Mucosa of rectum (tissue), 2 donors: ENCODE data around the gene CLCN2.

ENCODE experiments used
- H3K27ac ChIP-seq, 2 donors: one replicate each; pipeline ENCODE4 v1.7.0; 2013; ENCODE audit warnings: inconsistent platforms in 2 of 2, low read depth in 2 of 2, low read length in 2 of 2
- H3K27me3 ChIP-seq, 2 donors: one replicate each; pipeline ENCODE4 v1.7.0; 2013; ENCODE audit warnings: low read length in 2 of 2; ENCODE audit not compliant: control insufficient read depth in 2 of 2, insufficient read depth in 2 of 2
- H3K36me3 ChIP-seq, 2 donors: one replicate each; pipeline ENCODE4 v1.7.0; 2013; ENCODE audit warnings: low read length in 2 of 2; ENCODE audit not compliant: control insufficient read depth in 2 of 2, insufficient read depth in 2 of 2
- H3K4me1 ChIP-seq, 2 donors: one replicate each; pipeline ENCODE4 v1.7.0; 2013; ENCODE audit warnings: low read length in 2 of 2, mild to moderate bottlenecking in 1 of 2; ENCODE audit not compliant: control insufficient read depth in 2 of 2, insufficient read depth in 2 of 2
- H3K4me3 ChIP-seq, 2 donors: one replicate each; pipeline ENCODE4 v1.7.0; 2013; ENCODE audit warnings: low read length in 2 of 2
- H3K9ac ChIP-seq, 2 donors: one replicate each; pipeline ENCODE4 v1.7.0; 2013; ENCODE audit warnings: low read length in 2 of 2, low read depth in 1 of 2, mild to moderate bottlenecking in 1 of 2
- H3K9me3 ChIP-seq, 2 donors: one replicate each; pipeline ENCODE4 v1.7.0; 2013; ENCODE audit warnings: low read length in 2 of 2; ENCODE audit not compliant: control insufficient read depth in 2 of 2
- donor health status: healthy.
- donor health status: Normal muscosa, but diverticular disease.

The CLCN2 gene

DNA sequence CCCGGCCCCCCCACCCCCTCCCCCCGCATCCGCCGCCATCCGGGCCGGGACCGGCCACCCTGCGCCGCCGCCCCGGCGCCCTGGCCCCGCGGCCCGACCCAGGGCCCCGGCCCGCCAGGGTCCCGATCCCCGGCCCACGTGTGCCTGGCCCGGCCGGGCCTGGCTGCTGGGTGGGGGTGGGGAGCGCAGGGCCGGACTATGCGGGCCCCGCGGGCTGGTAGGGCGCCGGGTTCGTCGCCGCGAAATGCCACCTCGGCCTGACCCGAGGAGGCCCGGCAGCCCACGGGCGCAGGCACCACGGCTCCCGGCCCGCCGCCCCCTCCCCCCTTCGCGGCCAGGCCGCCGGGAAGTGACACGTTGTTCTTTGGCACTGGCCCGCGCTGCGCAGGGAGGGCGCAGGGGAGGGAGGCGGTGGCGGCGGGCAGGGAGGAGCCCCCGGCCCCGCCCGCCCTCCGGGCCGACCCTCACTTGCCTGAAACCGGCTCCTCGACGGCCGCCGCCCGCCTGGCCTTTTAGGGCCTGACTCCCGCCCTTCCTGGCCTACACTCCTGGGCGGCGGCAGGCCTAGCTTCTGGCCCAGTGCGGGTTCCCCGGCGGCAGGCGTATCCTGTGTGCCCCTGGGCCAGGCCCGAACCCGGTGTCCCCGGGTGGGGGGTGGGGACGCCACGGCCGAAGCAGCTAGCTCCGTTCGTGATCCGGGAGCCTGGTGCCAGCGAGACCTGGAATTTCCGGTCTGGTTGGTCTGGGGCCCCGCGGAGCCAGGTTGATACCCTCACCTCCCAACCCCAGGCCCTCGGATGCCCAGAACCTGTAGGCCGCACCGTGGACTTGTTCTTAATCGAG is 46.5 kb downstream of the CLCN2 start:
- H3K9me3 ChIP-seq: no peaks in the 10 kb centered on the region
- H3K27me3 ChIP-seq: no peaks in the 10 kb centered on the region
- peak overlapping the region; percentile 93 to 96 for H3K27ac ChIP-seq
- peaks cover 13% of the 10 kb centered on the region in 2 donors for H3K36me3 ChIP-seq
- H3K4me3 ChIP-seq: peak overlapping the region; percentile 88
- H3K9ac ChIP-seq: peak overlapping the region; percentile 94 to 95
- H3K4me1 ChIP-seq: peaks cover 31 to 34% of the 10 kb centered on the region in 2 donors

DNA sequence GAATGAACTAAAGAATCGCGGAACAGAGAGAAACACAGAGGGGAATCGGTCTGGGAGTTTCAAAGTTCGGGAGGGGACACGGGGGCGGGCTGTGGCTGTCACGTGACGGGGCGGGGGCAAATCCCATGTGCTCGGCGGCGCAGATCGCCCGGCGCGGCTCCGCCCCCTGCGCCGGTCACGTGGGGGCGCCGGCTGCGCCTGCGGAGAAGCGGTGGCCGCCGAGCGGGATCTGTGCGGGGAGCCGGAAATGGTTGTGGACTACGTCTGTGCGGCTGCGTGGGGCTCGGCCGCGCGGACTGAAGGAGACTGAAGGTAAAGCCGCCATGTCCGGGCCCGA is 47.1 kb downstream of the CLCN2 start, which contains the start of gene EIF4G1:
EIF4G1 (plus strand) TSS at position 244 of the 337 bp plus-strand sequence. CDS start 1,191 bp downstream, outside the sequence.
- Histone ChIP-seq H3K9ac (peak within 1 kb of the TSS; percentile 94 to 95), H3K27me3 (no peaks in the 10 kb centered on the region), H3K27ac (peak within 1 kb of the TSS; percentile 93 to 96), H3K9me3 (no peaks in the 10 kb centered on the region), H3K36me3 (peaks cover 13% of the 10 kb centered on the region in 2 donors), H3K4me3 (peak within 1 kb of the TSS; percentile 88), H3K4me1 (peaks cover 26 to 28% of the 10 kb centered on the region in 2 donors)

DNA sequence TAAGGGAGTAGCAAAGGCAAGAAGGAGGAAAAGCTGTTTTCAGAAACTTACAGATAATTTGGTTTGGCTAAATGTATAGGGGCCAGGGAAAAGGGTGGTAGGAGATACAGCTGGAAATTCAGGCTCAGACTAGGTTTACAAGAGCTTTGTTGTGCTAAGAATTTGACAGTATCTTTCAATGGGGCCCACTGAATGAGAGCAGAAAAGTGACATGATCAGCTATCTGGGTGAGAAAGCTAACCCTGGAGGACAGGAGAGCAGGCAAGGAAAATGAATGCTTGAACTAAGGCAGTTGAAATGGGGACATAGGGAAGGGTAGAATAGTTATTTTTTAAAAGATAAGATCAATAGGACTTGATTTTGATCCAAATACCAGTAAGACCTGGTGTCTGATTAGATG is 49.8 kb downstream of the CLCN2 start:
- Histone ChIP-seq H3K27ac (no peak overlapping the region), H3K4me3 (no peak overlapping the region), H3K9ac (no peak overlapping the region), H3K27me3 (no peaks in the 10 kb centered on the region), H3K36me3 (peaks cover 21 to 23% of the 10 kb centered on the region in 2 donors), H3K4me1 (peaks cover 9 to 12% of the 10 kb centered on the region in 2 donors), H3K9me3 (no peaks in the 10 kb centered on the region)

DNA sequence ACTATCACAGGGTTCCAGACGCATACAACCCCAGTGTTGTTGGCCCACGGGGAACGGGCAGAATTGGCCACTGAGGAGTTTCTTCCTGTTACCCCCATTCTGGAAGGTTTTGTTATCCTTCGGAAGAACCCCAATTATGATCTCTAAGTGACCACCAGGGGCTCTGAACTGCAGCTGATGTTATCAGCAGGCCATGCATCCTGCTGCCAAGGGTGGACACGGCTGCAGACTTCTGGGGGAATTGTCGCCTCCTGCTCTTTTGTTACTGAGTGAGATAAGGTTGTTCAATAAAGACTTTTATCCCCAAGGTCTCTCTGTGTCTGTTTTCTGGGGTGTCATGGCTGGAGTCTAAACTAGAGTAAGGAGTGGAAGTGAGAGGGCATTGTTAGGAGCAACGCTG is 52.7 kb downstream of the CLCN2 start:
- Histone ChIP-seq H3K4me3 (no peak overlapping the region), H3K27me3 (no peaks in the 10 kb centered on the region), H3K27ac (no peak overlapping the region), H3K4me1 (peaks cover 7 to 8% of the 10 kb centered on the region in 2 donors), H3K9ac (no peak overlapping the region), H3K36me3 (peaks cover 40 to 45% of the 10 kb centered on the region in 2 donors), H3K9me3 (no peaks in the 10 kb centered on the region)

DNA sequence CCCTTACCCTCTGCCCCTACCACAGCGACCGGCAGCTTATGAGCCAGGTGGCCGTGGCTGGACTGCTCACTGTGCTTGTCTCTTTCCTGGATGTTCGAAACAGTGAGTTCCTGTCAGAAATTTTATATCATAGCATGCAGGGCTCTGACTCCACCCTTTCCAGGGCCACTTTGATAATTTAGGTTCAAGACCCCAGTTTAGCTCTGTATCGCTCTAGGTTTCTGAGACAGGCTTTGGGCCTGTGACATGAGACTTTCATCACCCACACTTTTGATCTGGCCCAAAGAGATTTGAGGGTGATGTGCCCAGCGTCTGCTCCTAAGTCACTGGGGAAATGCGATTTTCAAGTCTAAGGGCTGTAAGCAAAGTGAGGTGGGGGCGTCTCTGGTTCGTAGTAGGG is 53.5 kb downstream of the CLCN2 start:
- H3K27ac ChIP-seq: no peak overlapping the region
- peaks cover 48 to 53% of the 10 kb centered on the region in 2 donors for H3K36me3 ChIP-seq
- no peaks in the 10 kb centered on the region for H3K9me3 ChIP-seq
- no peaks in the 10 kb centered on the region for H3K27me3 ChIP-seq
- H3K4me1 ChIP-seq: peaks cover 7 to 8% of the 10 kb centered on the region in 2 donors
- H3K4me3 ChIP-seq: no peak overlapping the region
- H3K9ac ChIP-seq: no peak overlapping the region

DNA sequence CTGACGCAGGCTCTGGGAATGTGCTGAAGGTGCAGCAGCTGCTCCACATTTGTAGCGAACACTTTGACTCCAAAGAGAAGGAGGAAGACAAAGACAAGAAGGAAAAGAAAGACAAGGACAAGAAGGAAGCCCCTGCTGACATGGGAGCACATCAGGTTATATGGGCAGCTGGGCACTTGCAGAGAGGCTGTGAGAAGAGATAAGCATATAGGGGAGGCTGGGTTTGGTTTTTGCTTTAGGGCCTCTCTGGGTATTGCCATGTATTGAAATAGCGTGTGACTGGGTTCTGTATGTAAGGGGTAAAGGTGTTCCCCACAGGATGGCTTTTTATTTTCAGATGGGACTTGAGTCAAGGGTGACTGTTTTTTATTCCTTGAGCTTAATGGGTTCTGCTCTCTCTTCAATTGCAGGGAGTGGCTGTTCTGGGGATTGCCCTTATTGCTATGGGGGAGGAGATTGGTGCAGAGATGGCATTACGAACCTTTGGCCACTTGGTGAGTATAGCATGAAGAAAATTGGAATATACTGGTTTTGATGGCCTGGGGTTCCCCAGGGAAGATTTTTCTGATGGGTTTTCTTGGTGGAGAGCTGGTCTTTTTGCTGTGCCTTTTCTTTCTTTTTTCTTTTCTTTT is 54.9 kb downstream of the CLCN2 start:
- Histone ChIP-seq H3K4me1 (peaks cover 7 to 8% of the 10 kb centered on the region in 2 donors), H3K36me3 (peaks cover 62 to 67% of the 10 kb centered on the region in 2 donors)

DNA sequence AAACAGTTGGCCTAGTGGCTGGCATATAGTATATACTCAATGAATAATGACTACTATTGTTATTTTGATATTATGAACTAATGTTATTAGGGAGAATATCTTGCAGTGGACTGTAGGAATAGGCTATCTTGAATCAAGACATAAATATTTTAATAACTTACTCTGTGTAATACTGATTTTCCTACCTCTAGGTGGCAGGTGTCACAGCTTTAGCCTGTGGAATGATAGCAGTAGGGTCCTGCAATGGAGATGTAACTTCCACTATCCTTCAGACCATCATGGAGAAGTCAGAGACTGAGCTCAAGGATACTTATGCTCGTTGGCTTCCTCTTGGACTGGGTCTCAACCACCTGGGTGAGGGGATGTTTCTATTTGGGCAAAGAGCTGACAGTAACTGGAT is 55.8 kb downstream of the CLCN2 start:
- H3K4me3 ChIP-seq: no peak overlapping the region
- no peaks in the 10 kb centered on the region for H3K9me3 ChIP-seq
- no peaks in the 10 kb centered on the region for H3K27me3 ChIP-seq
- peaks cover 65 to 72% of the 10 kb centered on the region in 2 donors for H3K36me3 ChIP-seq
- H3K9ac ChIP-seq: no peak overlapping the region
- peak overlapping the region in 1 of 2 donors; percentile 58 for H3K27ac ChIP-seq
- peaks cover 8% of the 10 kb centered on the region in 2 donors for H3K4me1 ChIP-seq

More for the DNA sequence above, 54.9 kb downstream of the CLCN2 start:
- Histone ChIP-seq H3K27ac (peak overlapping the region; percentile 10 to 58), H3K9me3 (no peaks in the 10 kb centered on the region), H3K4me3 (no peak overlapping the region), H3K27me3 (no peaks in the 10 kb centered on the region), H3K9ac (no peak overlapping the region)

DNA sequence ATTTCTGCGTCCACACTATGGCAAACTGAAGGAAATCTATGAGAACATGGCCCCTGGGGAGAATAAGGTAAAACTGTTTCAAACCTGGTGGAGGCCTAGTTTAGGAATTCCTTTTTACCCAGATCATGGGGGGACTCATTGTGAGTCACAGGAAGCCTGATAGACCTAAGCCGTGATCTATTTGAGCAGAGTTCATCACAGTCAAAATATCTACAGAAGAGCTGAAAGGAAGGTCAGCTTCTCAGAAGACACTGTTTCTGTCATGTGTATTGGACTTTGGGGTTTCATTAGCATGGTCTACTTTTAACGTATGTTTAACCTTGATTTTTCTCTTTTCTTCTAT is 61.1 kb downstream of the CLCN2 start:
- Histone ChIP-seq H3K36me3 (peaks cover 36 to 45% of the 10 kb centered on the region in 2 donors), H3K9ac (no peak overlapping the region), H3K9me3 (no peaks in the 10 kb centered on the region), H3K4me1 (peaks cover 7 to 12% of the 10 kb centered on the region in 2 donors), H3K4me3 (peak overlapping the region; percentile 40 to 96), H3K27ac (no peak overlapping the region), H3K27me3 (no peaks in the 10 kb centered on the region)

DNA sequence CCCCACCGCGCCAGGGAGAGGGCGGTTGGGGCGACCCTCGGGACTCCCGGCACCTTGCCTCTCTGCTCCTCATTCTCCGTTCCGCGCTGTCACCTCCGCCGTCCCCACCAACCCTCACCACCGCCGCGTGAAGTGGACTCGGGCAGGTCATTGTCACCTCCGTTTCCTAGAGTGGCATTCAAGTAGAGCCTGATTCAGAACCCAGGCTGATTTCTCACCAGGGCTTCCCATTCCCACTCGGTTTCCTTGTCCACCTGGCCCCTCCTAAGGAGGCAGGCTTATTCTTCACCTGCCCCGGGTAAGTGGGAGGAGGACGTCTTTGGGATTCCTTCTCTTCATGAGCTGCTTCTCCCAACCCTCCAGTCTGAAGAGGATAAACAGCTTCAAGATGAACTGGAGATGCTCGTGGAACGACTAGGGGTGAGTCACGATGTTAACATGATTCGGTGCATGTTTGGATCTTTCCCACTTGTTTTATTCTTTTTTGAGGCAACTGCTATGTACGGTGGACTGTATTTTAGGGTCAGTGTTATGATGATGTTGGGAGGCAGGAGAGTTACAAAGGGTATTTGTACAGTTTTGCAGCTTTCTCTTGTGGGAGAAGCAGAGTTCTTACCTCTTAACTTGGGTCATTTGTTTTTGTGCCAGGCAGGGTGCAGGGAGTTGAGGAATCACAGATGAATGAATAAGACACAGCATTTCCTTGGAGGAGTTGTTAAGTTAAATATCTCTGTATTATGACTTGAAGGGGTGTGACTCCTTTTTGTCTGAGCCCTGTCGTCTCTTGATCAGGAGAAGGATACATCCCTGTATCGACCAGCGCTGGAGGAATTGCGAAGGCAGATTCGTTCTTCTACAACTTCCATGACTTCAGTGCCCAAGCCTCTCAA is 61.7 kb downstream of the CLCN2 start:
- H3K9ac ChIP-seq: peak overlapping the region; percentile 83 to 88
- H3K27me3 ChIP-seq: no peaks in the 10 kb centered on the region
- peak overlapping the region; percentile 93 to 96 for H3K4me3 ChIP-seq
- H3K4me1 ChIP-seq: peaks cover 7 to 12% of the 10 kb centered on the region in 2 donors
- H3K36me3 ChIP-seq: peaks cover 34 to 42% of the 10 kb centered on the region in 2 donors
- H3K9me3 ChIP-seq: no peaks in the 10 kb centered on the region
- H3K27ac ChIP-seq: peak overlapping the region; percentile 12 to 64
